GM12874 (cell line): Measurements from ENCODE around the gene ISLR.

Experiments
- CTCF ChIP-seq: IDR thresholded peaks from 2 replicates; pipeline ENCODE4 v1.5.1; 2011; ENCODE audit warnings: low read depth, mild to moderate bottlenecking, control low read depth, low read length, moderate library complexity; ENCODE audit not compliant: insufficient read depth

The ISLR gene

DNA sequence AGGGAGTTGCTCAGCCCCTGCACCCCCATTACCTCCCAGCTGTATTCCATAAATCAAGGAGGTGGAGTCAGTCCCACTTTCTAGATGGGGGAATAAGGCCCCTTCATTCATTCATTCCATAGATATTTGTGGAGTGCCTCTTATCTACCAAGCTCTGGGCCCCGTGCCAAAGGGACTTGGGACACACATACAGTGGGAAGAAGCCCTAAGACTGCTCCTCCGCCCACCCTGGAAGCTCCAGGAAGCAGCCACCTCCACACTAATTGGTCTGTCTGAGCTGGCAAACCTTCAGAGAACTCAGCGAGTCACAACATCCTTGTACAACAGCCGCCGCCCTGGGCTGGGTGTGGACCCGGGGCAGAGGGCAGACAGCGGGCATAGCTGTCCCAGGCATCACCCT, 22.7 kb downstream of the ISLR start:
- no peak for TF ChIP-seq CTCF

- TF ChIP-seq CTCF: no peak
These were observed 23.9 kb downstream of the ISLR start for GRCh38 chr15:74197176-74197965.

DNA sequence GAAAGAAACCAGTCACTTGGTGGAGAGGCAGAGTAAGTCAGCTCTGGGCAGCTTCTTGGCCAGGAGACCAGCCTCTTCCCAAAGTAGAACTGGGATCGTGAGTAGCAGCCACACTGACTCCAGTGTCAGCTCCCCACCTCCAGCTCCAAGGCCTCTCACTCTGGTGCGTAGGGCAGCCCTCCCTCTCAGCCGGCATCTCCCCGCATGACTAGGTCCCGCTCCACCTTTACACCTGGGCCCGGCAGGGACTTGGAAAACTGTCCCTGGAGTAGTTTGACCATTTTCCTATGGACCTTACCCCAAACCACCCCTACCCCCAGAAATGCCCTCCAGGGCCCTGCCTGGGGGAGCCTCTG, 25.8 kb downstream of the ISLR start:
- no peak for TF ChIP-seq CTCF

- TF ChIP-seq CTCF: no peak
These were observed 26.9 kb downstream of the ISLR start for GRCh38 chr15:74200412-74200815.

DNA sequence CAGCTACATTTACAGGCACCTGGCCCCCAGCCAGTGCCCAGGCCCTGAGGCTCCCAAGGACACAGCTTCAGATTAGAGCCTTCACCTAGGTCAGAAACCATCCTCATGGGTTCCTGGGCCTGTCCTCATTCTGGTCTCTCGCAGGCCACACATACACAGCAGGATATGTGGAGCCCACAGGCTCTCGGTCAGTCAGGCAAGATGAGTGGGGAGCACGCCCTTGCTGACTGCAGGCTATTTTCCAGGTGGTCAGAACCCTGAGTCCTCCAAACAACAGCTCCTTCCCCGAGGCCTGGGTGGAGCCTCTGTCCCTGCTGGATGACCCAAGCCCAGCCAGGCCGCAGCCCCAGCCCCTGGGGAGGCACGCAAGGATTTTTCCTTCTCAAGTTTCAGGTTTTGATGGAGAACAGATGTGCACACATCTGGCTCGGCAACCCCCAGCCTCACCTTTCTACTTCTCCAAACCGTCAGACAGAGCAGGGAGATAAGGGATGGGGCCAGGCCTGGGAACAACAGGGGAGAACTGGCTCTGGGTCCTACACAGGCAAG, 27.4 kb downstream of the ISLR start:
- no peak for TF ChIP-seq CTCF

- TF ChIP-seq CTCF: no peak
These were observed 28.4 kb downstream of the ISLR start for GRCh38 chr15:74201710-74202420.

GRCh38 chr15:74202452-74203401, 29.2 kb downstream of the ISLR start, which contains the start of gene STRA6:
STRA6 (minus strand) TSS chr15:74202787; CDS start chr15:74202267, 520 bp downstream.
- TF ChIP-seq CTCF: no peak
